Measurements from ENCODE around the gene ADAMTS9. TPM values are rescaled to one million over a fixed set of nuclear protein-coding genes. Genes with fewer than 3 reads are reported as not detected.
A peak's percentile ranks its signal among the peaks of the same experiment; 100 is the strongest.
"Not testable (repeated sequence)": the region's sequence is repeated elsewhere in the genome, so short reads cannot be mapped to it uniquely, and the experiment has no call there.

ADAMTS9 gene
- total RNA-seq, 1 donor from 2014 or later = 8.2 TPM

GRCh38 chr3:64575211-64575844, 112.5 kb downstream of the ADAMTS9 start:
- DNase-seq (ENCODE audit: low spot score) = no peak

DNA sequence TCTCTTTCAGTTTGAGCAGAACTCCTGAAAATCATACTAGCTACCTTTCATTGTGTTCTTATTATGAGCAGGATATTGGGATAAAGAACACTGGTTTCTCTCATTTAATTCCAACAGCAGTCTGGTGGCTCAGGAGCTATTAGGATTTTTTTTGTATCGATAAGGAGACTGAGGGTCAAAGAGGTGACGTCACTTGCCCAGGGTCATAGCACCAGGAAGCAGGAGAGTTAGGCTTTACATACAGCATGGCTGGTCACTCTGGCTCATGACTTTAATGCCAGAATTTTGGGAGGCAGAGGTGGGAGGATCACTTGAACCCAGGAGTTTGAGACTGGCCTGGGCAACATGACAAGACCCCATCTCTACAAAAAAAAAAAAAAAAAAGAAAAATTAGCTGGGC, 113.6 kb downstream of the ADAMTS9 start:
- DNase-seq (ENCODE audit: low spot score) = no peak

GRCh38 chr3:64571982-64572381, 115.8 kb downstream of the ADAMTS9 start:
- DNase-seq (ENCODE audit: low spot score) = no peak

GRCh38 chr3:64568895-64569517, 118.8 kb downstream of the ADAMTS9 start:
- no peak for DNase-seq (ENCODE audit: low spot score)

DNA sequence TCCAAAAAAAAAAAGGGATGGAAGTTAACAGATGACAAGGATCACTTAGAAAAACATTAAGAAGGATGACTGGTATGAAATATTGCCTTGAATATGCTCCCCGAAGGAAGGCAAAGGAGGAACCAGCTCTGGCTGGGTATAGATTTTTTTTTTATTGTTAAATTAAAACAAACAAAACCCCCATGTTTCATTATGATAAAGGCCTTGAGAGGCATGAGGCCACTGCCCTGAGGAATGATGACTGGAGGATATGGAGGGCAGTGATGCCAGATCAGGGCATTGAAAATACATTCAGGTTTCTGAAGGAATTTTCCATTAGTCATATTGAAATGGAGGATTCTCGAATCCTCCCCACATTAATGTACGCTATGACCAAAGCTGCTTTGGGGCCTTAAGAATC, 120.9 kb downstream of the ADAMTS9 start:
- DNase-seq (ENCODE audit: low spot score) = no peak

DNA sequence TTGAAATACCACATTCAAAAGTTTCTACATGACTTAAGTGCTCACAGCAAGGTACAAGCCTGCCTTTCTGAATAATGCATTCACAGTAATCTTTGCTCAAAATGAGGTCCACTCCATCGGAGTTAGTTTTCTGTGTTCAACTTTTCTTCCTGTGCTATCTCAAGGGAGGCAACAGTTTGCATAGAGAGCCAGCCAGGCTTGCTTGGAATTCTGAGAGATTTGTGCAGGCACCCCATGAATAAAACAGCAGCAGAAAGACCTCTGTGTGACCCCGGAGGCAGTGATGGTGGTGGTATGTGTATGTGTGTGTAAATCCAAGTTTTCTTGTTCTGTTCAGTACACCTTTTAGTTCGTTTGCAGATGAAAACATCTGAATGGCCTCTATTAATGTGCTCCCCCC, 124.0 kb downstream of the ADAMTS9 start:
- no peak for DNase-seq (ENCODE audit: low spot score)

- DNase-seq (ENCODE audit: low spot score) = no peak
These were observed 125.9 kb downstream of the ADAMTS9 start for GRCh38 chr3:64561868-64562267.

DNA sequence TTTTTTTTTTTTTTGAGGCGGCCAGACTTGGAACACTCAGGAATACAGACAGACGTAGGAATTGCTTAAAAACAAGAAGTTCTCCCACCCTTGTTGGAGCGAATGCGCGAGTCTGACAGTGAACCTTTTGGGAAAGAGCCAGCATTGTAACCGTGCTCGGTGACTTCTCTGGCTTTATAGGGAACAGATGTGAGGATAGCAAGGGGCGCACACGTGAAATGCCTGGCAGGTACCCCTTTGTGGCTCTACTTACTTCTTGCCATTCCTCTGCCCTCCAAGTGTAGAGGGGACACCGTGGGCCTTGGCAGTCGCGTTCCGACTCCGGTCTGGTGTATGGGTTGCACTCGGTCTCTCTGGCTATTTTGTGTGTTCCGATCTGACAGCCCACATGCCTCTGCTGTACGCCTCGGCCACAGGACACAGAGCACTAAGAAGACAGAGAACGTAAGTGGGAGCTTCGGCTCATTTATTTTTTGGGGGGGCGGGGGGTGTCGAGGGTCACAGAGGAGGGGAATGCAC, 126.4 kb downstream of the ADAMTS9 start:
- DNase-seq (ENCODE audit: low spot score) = no peak

GRCh38 chr3:64560791-64561190, 127.0 kb downstream of the ADAMTS9 start:
- no peak for DNase-seq (ENCODE audit: low spot score)

DNA sequence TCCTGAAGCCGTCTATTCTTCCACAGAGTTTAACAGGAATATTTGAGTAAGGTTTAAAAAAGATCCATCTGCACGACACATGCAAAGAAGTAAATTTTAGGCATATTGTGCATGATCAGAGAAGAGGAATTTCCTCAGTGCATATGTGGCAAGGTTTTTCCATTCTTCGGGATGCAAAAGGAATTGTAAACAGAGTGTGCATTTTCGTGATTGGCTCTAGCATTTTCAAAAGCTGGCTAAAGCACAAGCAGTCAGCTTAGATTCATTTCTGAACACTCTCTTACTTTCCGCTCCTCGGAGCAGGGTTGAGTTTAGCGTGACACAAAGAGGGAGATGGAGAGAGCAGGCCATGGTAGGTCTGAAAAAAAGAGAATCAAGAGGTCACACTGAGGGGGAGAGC, 128.2 kb downstream of the ADAMTS9 start:
- no peak for DNase-seq (ENCODE audit: low spot score)

DNA sequence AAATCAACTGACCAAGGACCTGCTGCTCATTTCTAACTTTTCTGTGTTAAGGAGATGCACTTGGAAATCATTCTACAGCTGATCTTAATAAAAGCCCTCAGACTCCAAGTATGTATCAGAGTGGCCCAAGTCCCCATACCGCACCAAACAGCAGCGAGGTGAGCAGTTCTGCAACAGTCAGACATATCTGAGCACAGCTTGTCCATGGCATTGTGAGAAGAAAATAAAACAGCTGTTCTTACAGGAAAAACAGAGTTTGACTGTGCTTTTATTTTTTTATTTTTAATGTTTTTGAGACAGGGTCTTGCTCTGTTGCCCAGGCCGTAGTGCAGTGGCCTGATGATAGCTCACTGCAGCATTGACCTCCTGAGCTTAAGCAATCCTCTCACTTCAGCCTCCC, 131.8 kb downstream of the ADAMTS9 start:
- DNase-seq (ENCODE audit: low spot score) = no peak

DNA sequence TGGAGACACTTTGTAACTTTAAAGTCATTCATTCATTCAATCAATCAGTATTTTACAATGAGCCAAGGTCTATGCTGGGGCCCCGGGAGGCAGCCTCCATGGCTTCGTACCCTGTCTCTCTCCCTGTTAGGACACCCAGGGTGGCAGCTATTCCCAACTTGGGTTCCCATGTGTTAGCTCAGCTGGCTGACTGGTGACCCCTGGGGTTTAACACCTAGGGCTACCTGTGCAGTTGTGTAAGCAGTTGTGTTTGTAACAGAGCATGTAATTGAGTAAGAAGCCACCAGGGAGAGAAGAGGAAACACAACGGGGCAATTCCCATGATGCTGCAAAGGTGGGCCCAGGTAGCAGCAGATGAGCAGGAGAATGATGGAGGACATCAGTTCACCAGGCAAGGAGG, 132.4 kb downstream of the ADAMTS9 start:
- no peak for DNase-seq (ENCODE audit: low spot score)

GRCh38 chr3:64554096-64554920, 133.5 kb downstream of the ADAMTS9 start:
- DNase-seq (ENCODE audit: low spot score) = no peak

- DNase-seq (ENCODE audit: low spot score) = no peak
These were observed 134.8 kb downstream of the ADAMTS9 start for GRCh38 chr3:64552966-64553365.

GRCh38 chr3:64552160-64552559, 135.6 kb downstream of the ADAMTS9 start:
- no peak for DNase-seq (ENCODE audit: low spot score)

GRCh38 chr3:64551697-64552096, 136.1 kb downstream of the ADAMTS9 start:
- DNase-seq (ENCODE audit: low spot score) = no peak

- DNase-seq (ENCODE audit: low spot score) = no peak
These were observed 137.1 kb downstream of the ADAMTS9 start for GRCh38 chr3:64550745-64551144.

- no peak for DNase-seq (ENCODE audit: low spot score)
These were observed 137.9 kb downstream of the ADAMTS9 start for GRCh38 chr3:64549869-64550268.

GRCh38 chr3:64548200-64548889, 139.5 kb downstream of the ADAMTS9 start:
- DNase-seq (ENCODE audit: low spot score) = peak; percentile 86

DNA sequence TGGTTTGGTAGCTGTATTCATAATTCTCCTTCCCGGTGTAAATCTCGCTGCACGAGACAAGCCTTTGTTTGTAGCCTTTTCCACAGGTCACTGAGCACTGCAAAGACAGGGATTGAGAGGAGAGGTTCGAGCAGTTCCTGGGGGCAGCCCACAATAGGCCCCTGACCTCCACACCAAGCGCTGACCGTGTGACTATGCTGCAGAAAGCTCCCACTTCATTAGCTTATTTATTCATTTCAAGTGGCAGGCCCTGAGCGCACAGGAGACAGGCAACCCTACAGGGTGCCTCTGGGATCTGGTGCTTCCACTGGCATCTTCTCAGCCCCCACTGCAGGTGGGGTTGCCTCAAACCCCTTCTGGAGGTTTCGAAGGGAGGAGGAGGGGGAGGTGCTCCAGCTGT, 140.9 kb downstream of the ADAMTS9 start:
- DNase-seq (ENCODE audit: low spot score) = no peak

GRCh38 chr3:64545239-64545638, 142.6 kb downstream of the ADAMTS9 start:
- not testable (repeated sequence) for DNase-seq (ENCODE audit: low spot score)

DNA sequence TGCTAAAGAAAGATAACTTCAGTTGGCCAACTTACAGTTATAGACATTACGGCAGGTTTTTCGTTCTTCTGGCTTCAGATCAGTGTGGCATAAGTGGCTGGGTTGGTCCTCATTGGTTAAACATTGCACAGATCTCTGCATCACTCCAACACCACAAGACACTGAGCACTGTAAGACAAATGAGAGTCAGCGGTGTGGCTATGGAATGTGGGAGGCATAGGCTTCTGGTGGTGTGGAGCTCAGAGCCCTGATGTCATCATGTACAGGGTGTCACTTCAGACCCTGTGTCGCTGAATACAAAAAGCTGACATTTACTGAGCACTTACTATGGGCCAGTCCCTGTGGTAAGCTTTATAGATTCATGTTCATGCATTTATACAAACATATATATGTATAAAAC, 146.0 kb downstream of the ADAMTS9 start:
- no peak for DNase-seq (ENCODE audit: low spot score)

Data from mucosa of gallbladder (tissue), 1 donor.